Left lung (tissue), 10 donors: ENCODE measurements around the gene SORBS1. TPM values are rescaled to one million over a fixed set of nuclear protein-coding genes. Genes with fewer than 3 reads are reported as not detected.

Experiments
- ATAC-seq: fragments of 200-7000 bp; cut with Tn5 transposase; one replicate; pipeline ENCODE4 v1.9.1; 2020; ENCODE audit warnings: moderate library complexity
- DNase-seq, 4 donors: peaks; one replicate each; pipeline ENCODE4 v3.0.0-alpha.2; 2013 to 2020
- H3K27ac ChIP-seq, 2 donors: fragments of 200-600 bp; sonication (generic) in 1 of 2; one replicate each; pipeline versions ENCODE4 v1.5.0 to v1.8.0; 2020 to 2021
- H3K27me3 ChIP-seq, 2 donors: fragments of 200-600 bp; sonication (generic) in 1 of 2; one replicate each; pipeline versions ENCODE4 v1.5.0 to v1.8.0; 2020 to 2021
- H3K36me3 ChIP-seq, 2 donors: fragments of 200-600 bp; sonication (generic) in 1 of 2; one replicate each; pipeline versions ENCODE4 v1.5.0 to v1.8.0; 2020 to 2021
- H3K4me1 ChIP-seq, 2 donors: fragments of 200-600 bp; one replicate each; pipeline ENCODE4 v1.8.0; 2021
- H3K4me3 ChIP-seq, 2 donors: fragments of 200-600 bp; sonication (generic) in 1 of 2; one replicate each; pipeline versions ENCODE4 v1.5.0 to v1.8.0; 2020 to 2021; ENCODE audit warnings: mild to moderate bottlenecking in 1 of 2
- H3K9me3 ChIP-seq, 2 donors: fragments of 200-600 bp; sonication (generic) in 1 of 2; one replicate each; pipeline versions ENCODE4 v1.5.0 to v1.8.0; 2020 to 2021
- CTCF ChIP-seq, 2 donors: fragments of 200-600 bp; sonication (generic) in 1 of 2; IDR thresholded peaks; one replicate each; pipeline versions ENCODE4 v1.5.0 to v1.8.0; 2021; ENCODE audit warnings: antibody characterized with exemption in 2 of 2
- intact Hi-C, 2 donors: fragments of 100-400 bp; cut with DNase I; formaldehyde crosslinking; loops; one replicate each; pipeline versions ENCODE4 v1.11.2 to v1.14.2; 2022
- polyA plus RNA-seq, 6 donors: library from polyadenylated mRNA; unstranded; fragments of 120-200 nt; gene quantifications; one replicate each; pipeline ENCODE4 v1.2.1, GENCODE V29; 2013; ENCODE audit not compliant: insufficient read length in 6 of 6
- total RNA-seq, 2 donors: library from RNA; stranded (reverse); fragmentation: NEBNext Ultra II Directional; extraction: Animal tissue kit (Norgen Biotek cat#: 25700); gene quantifications; one replicate each; pipeline ENCODE4 v1.2.1, GENCODE V29; 2021
- donor health status: DM: no; HTN: yes; CAD: no.
- donor health status: DM: no; HTN: no; CAD: no.

The SORBS1 gene
- total and polyA plus RNA-seq, 8 donors: 23.3 to 52.7 (median 36.4) TPM

GRCh38 chr10:95544783-95545500 lies 16.2 kb downstream of the SORBS1 start:
- ATAC-seq (no peak), DNase-seq (no peak)
- Histone ChIP-seq H3K27ac (peak overlapping the region in 1 of 2 donors; percentile 45), H3K9me3 (no peaks in the 10 kb centered on the region), H3K36me3 (no peaks in the 10 kb centered on the region), H3K27me3 (no peaks in the 10 kb centered on the region), H3K4me3 (no peak overlapping the region), H3K4me1 (peaks cover 21 to 42% of the 10 kb centered on the region in 2 donors)
- intact Hi-C loops: no loop called here
- no peak for TF ChIP-seq CTCF (IDR thresholded peaks at IDR 0.05)

- no peaks in the 10 kb centered on the region for H3K9me3 ChIP-seq
- no peak overlapping the region for H3K4me3 ChIP-seq
- peak; percentile 49 for ATAC-seq
- TF ChIP-seq CTCF (IDR thresholded peaks at IDR 0.05): no peak
- peaks cover 21 to 43% of the 10 kb centered on the region in 2 donors for H3K4me1 ChIP-seq
- intact Hi-C loops: no loop called here
- DNase-seq: no peak
- peak overlapping the region; percentile 50 to 61 for H3K27ac ChIP-seq
- no peaks in the 10 kb centered on the region for H3K27me3 ChIP-seq
- H3K36me3 ChIP-seq: no peaks in the 10 kb centered on the region
These were observed 17.7 kb downstream of the SORBS1 start for GRCh38 chr10:95543459-95543858.

GRCh38 chr10:95542761-95543160 lies 18.4 kb downstream of the SORBS1 start:
- intact Hi-C loops: no loop called here
- DNase-seq (no peak), ATAC-seq (peak; percentile 23)
- no peaks in the 10 kb centered on the region for H3K9me3 ChIP-seq
- no peaks in the 10 kb centered on the region for H3K27me3 ChIP-seq
- H3K4me1 ChIP-seq: peaks cover 21 to 43% of the 10 kb centered on the region in 2 donors
- H3K4me3 ChIP-seq: no peak overlapping the region
- no peaks in the 10 kb centered on the region for H3K36me3 ChIP-seq
- no peak for TF ChIP-seq CTCF (IDR thresholded peaks at IDR 0.05)
- H3K27ac ChIP-seq: peak overlapping the region; percentile 50 to 61

GRCh38 chr10:95542330-95542729 lies 18.8 kb downstream of the SORBS1 start:
- H3K4me1 ChIP-seq: peaks cover 21 to 43% of the 10 kb centered on the region in 2 donors
- ATAC-seq: peak; percentile 68
- no peaks in the 10 kb centered on the region for H3K27me3 ChIP-seq
- no peak overlapping the region for H3K4me3 ChIP-seq
- peak overlapping the region; percentile 50 to 70 for H3K27ac ChIP-seq
- intact Hi-C loops: no loop called here
- H3K9me3 ChIP-seq: no peaks in the 10 kb centered on the region
- TF ChIP-seq CTCF (IDR thresholded peaks at IDR 0.05): no peak
- DNase-seq: no peak
- H3K36me3 ChIP-seq: no peaks in the 10 kb centered on the region

- no peaks in the 10 kb centered on the region for H3K27me3 ChIP-seq
- H3K36me3 ChIP-seq: no peaks in the 10 kb centered on the region
- intact Hi-C loops: no loop called here
- ATAC-seq (no peak), DNase-seq (no peak)
- no peak for TF ChIP-seq CTCF (IDR thresholded peaks at IDR 0.05)
- H3K4me3 ChIP-seq: no peak overlapping the region
- no peak overlapping the region for H3K27ac ChIP-seq
- no peaks in the 10 kb centered on the region for H3K9me3 ChIP-seq
- H3K4me1 ChIP-seq: peaks cover 28 to 51% of the 10 kb centered on the region in 2 donors
These were observed 20.6 kb downstream of the SORBS1 start for GRCh38 chr10:95540514-95541052.
